GM12865 (cell line): Measurements from ENCODE around the gene FUT8.
"Not testable (repeated sequence)": the region's sequence is repeated elsewhere in the genome, so short reads cannot be mapped to it uniquely, and the experiment has no call there.

ENCODE experiments used
- DNase-seq: peaks from one replicate; pipeline ENCODE4 v3.0.0; 2010; ENCODE audit warnings: low read depth
- H3K4me3 ChIP-seq: 2 replicates; pipeline ENCODE4 v1.5.1; 2011; ENCODE audit warnings: mild to moderate bottlenecking, low read depth, low read length, control low read depth
- TF ChIP-seq, protein P1 (sequence below): IDR thresholded peaks from 2 replicates; pipeline ENCODE4 v1.5.1; 2011; ENCODE audit warnings: low read length, control low read depth, low read depth, inconsistent platforms; ENCODE audit not compliant: insufficient read depth; ENCODE audit errors: missing control alignments

Gene FUT8

DNA sequence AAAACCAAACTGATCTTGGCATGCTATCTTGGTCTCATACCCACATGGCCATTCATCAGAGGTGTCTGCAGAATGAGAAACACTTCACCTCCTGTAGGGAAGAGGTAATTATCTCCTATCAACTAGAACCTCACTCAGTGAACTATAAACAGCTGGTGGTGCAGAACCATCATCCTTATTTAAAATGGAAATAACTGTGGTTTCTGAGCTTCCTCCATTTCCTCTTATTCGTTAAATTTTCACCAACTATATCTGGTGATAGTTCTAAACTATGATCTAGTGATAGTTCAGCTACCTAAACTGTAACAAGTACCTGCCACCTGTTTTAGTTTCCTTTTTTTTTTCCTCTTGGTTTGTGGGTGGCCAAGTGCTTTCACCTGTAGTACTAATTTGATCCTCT is 218.5 kb downstream of the FUT8 start:
- TF ChIP-seq, protein P1, sequence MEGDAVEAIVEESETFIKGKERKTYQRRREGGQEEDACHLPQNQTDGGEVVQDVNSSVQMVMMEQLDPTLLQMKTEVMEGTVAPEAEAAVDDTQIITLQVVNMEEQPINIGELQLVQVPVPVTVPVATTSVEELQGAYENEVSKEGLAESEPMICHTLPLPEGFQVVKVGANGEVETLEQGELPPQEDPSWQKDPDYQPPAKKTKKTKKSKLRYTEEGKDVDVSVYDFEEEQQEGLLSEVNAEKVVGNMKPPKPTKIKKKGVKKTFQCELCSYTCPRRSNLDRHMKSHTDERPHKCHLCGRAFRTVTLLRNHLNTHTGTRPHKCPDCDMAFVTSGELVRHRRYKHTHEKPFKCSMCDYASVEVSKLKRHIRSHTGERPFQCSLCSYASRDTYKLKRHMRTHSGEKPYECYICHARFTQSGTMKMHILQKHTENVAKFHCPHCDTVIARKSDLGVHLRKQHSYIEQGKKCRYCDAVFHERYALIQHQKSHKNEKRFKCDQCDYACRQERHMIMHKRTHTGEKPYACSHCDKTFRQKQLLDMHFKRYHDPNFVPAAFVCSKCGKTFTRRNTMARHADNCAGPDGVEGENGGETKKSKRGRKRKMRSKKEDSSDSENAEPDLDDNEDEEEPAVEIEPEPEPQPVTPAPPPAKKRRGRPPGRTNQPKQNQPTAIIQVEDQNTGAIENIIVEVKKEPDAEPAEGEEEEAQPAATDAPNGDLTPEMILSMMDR = no peak
- DNase-seq = no peak
- H3K4me3 ChIP-seq = no peak overlapping the region

DNA sequence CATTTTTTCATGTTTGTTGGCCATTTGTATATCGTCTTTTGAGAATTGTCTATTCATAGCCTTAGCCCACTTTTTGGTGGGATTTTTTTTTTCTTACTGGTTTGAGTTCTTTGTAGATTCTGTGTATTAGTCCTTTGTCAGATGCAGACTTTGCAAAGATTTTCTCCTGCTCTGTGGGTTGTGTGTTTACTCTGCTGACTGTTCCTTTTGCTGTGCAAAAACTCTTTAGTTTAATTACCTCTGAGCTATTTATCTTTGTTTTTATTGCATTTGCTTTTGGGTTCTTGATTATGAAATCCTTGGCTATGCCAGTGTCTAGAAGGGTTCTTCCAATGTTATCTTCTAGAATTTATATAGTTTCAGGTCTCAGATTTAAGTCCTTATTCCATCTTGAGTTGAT is 220.0 kb downstream of the FUT8 start:
- no peak overlapping the region for H3K4me3 ChIP-seq
- TF ChIP-seq, protein P1 = no peak
- no peak for DNase-seq

DNA sequence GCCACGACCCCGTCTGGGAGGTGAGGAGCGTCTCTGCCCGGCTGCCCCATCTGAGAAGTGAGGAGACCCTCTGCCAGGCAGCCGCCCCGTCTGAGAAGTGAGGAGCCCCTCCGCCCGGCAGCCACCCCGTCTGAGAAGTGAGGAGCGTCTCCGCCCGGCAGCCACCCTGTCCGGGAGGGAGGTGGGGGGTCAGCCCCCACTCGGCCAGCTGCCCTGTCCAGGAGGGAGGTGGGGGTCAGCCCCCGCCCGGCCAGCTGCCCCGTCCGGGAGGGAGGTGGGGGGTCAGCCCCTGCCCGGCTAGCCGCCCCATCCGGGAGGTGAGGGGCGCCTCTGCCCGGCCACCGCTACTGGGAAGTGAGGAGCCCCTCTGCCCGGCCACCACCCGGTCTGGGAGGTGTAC is 221.1 kb downstream of the FUT8 start:
- not testable (repeated sequence) for DNase-seq, H3K4me3 ChIP-seq

DNA sequence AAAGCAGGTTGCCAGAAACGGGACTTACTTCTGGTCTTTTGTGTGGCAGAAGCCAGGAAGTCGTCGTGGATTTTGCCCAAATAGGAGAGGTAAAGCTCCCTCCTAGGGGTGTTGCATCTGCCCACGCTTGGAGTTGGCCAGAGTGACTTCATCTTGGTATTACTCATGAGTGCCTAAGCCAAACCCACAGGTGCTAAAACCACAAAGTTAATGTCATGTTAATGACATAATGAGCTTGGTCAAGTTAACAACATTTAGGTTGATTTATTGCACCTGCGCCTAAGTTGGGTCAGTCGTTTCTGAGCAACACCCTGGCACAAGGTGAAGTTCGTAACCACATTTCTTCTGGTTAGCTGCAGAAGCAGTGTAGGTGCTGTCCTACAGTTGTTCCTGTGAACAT is 225.2 kb downstream of the FUT8 start:
- H3K4me3 ChIP-seq = no peak overlapping the region
- peak; percentile 65 for DNase-seq
- TF ChIP-seq, protein P1 = no peak

DNA sequence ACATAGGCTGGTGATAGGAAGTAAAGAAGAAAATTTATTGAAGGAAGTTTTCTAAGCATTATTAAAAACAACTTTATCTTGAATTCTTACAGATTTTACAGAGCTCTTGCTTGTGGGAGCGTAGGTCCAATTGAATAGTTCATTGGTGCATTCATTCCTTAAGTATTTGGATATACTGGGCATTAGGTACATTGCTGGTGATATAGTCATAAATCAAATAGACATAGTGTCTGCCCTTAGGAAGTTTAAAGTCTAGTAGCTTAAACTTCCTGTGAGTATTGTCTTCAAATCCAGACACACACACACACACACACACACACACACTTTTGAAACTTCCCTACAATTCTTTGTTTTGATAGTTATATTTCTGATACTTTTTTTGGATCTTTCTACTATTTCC is 226.7 kb downstream of the FUT8 start:
- H3K4me3 ChIP-seq = no peak overlapping the region
- TF ChIP-seq, protein P1 = no peak
- DNase-seq = no peak

DNA sequence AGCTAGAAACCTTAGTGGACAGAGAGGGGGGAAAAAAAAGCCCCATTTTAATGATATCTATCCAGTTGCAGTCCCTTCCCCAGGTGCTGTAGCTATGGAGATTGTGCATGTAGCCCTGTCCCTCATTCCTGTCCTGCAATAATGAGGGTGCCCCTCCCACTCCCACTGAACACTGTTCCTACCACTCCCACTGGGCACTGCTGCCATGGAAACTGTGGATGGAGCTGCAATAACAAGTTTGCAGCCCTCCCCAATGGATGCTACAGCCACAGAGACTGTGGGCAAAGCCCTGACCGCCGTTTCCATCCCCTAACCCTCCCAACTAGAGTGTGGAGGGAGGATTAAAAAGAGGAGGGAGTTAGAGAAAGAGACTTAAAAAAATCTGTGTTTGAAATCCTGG is 238.3 kb downstream of the FUT8 start:
- no peak overlapping the region for H3K4me3 ChIP-seq
- no peak for DNase-seq
- TF ChIP-seq, protein P1 = no peak

DNA sequence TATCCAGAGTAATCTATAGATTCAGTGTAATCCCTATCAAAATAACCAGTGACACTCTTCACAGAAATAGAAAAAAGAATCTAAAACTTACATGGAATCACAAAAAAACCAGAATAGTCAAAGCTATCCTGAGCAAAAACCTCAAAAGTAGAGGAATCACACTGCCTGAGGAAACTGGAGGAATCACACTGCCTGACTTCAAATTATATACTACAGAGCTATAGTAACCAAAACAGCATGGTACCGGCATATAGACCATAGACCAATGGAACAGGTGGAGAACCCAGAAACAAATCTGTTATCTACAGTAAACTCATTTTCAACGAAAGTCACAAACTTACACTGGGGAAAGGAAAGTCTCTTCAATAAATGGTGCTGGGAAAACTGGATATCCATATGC is 244.0 kb downstream of the FUT8 start:
- TF ChIP-seq, protein P1 = no peak
- DNase-seq = no peak
- no peak overlapping the region for H3K4me3 ChIP-seq

DNA sequence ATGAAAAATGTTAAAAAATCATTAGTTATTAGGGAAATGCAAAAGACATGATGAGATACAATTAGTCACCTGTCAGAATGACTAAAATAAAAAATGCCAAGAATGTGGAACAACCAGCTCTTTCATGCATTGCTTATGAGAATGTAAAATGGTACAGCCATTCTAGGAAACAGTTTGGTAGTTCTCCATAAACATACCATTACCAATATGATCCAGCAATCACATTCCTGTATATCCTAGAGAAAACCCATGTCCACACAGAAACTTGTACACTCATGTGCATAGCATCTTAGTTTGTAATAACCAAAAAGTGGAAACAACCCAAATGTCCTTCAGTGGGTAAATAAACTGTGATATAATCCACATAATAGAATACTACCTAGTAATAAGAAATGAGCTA is 245.7 kb downstream of the FUT8 start:
- TF ChIP-seq, protein P1 = no peak
- DNase-seq = no peak
- no peak overlapping the region for H3K4me3 ChIP-seq
